Skin epidermis (tissue), 12 donors: ENCODE measurements around the gene PCDHGA10.
"Not testable (repeated sequence)": the region's sequence is repeated elsewhere in the genome, so short reads cannot be mapped to it uniquely, and the experiment has no call there.

Experiments used
- H3K27ac ChIP-seq, 21 experiments: fragments of 200-600 bp; sonication (generic) in 11 of 21; one replicate each; pipeline ENCODE4 v1.5.0; 2020; ENCODE audit warnings: mild to moderate bottlenecking in 3 of 21, inconsistent platforms in 2 of 21, moderate library complexity in 2 of 21
- H3K4me3 ChIP-seq, 7 experiments: fragments of 200-600 bp; sonication (generic) in 2 of 7; one replicate each; pipeline ENCODE4 v1.5.0; 2020; ENCODE audit warnings: inconsistent platforms in 2 of 7, mild to moderate bottlenecking in 2 of 7, moderate library complexity in 1 of 7

Gene PCDHGA10

GRCh38 chr5:141417494-141418172 lies 4.8 kb downstream of the PCDHGA10 start, which contains the start of gene PCDHGB7:
Gene PCDHGB7 (plus strand): TSS chr5:141417677. CDS start chr5:141417860, 183 bp downstream.
- Histone ChIP-seq H3K4me3 (peak within 1 kb of the TSS; percentile 16 to 37 (median 25)), H3K27ac (peak within 1 kb of the TSS in 1 of 21 experiments; percentile 12)

DNA sequence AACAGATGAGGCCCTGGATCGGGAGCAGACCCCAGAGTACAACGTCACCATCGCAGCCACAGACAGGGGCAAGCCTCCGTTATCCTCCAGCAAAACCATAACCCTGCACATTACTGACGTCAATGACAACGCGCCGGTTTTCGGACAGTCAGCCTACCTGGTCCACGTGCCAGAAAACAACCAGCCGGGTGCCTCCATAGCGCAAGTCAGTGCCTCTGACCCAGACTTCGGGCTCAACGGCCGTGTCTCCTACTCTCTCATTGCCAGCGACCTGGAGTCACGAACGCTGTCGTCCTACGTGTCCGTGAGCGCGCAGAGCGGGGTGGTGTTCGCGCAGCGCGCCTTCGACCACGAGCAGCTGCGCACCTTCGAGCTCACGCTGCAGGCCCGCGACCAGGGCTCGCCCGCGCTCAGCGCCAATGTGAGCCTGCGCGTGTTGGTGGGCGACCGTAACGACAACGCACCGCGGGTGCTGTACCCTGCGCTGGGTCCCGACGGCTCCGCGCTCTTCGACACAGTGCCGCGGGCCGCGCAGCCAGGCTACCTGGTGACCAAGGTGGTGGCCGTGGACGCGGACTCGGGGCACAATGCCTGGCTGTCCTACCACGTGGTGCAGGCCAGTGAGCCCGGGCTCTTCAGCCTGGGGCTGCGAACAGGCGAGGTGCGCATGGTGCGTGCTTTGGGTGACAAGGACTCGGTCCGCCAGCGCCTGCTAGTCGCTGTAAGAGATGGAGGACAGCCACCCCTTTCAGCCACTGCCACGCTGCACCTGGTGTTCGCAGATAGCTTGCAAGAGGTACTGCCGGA lies 6.5 kb downstream of the PCDHGA10 start:
- Histone ChIP-seq H3K27ac (no peak overlapping the region), H3K4me3 (no peak overlapping the region)

GRCh38 chr5:141420855-141421488 lies 8.2 kb downstream of the PCDHGA10 start, which contains the start of gene PCDHGA11:
Gene PCDHGA11 (plus strand): TSS chr5:141421051. CDS start chr5:141421228, 177 bp downstream.
- Histone ChIP-seq H3K4me3 (peak within 1 kb of the TSS in 4 of 7 experiments; percentile 11 to 32 (median 28)), H3K27ac (no peak within 1 kb of the TSS)

DNA sequence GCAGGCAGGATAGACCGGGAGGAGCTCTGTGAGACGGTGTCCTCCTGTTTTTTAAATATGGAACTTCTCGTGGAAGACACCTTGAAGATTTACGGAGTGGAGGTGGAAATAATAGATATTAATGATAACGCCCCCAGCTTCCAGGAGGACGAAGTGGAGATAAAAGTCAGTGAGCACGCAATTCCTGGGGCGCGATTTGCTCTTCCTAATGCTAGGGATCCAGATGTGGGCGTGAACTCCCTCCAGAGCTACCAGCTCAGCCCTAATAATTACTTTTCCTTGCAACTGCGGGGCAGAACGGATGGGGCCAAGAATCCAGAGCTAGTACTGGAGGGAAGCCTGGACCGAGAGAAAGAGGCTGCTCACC lies 8.7 kb downstream of the PCDHGA10 start:
- peak overlapping the region in 3 of 7 experiments; percentile 11 to 32 (median 32) for H3K4me3 ChIP-seq
- H3K27ac ChIP-seq = no peak overlapping the region

DNA sequence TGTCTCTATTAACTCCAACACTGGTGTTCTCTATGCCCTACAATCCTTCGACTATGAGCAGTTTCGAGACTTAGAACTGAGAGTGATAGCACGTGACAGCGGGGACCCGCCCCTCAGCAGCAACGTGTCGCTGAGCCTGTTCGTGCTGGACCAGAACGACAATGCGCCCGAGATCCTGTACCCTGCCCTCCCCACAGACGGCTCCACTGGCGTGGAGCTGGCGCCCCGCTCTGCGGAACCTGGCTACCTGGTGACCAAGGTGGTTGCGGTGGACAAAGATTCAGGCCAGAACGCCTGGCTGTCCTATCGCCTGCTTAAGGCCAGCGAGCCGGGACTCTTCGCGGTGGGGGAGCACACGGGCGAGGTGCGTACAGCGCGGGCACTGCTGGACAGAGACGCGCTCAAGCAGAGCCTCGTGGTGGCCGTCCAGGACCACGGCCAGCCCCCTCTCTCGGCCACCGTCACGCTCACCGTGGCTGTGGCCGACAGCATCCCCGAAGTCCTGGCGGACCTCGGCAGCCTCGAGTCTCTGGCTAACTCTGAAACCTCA lies 10.0 kb downstream of the PCDHGA10 start:
- H3K27ac ChIP-seq = no peak overlapping the region
- no peak overlapping the region for H3K4me3 ChIP-seq

- H3K27ac ChIP-seq = no peak overlapping the region
- no peak overlapping the region for H3K4me3 ChIP-seq
Observed at GRCh38 chr5:141427783-141428426, 15.1 kb downstream of the PCDHGA10 start.

DNA sequence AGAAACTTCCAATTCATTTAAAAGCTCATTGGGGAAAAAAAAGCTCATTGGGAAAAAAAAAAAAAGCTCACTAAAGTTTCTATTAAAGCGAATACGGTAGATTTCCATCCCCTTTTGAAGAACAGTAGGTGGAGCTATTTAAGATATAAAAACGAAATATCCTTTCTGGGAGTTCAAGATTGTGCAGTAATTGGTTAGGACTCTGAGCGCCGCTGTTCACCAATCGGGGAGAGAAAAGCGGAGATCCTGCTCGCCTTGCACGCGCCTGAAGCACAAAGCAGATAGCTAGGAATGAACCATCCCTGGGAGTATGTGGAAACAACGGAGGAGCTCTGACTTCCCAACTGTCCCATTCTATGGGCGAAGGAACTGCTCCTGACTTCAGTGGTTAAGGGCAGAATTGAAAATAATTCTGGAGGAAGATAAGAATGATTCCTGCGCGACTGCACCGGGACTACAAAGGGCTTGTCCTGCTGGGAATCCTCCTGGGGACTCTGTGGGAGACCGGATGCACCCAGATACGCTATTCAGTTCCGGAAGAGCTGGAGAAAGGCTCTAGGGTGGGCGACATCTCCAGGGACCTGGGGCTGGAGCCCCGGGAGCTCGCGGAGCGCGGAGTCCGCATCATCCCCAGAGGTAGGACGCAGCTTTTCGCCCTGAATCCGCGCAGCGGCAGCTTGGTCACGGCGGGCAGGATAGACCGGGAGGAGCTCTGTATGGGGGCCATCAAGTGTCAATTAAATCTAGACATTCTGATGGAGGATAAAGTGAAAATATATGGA lies 17.7 kb downstream of the PCDHGA10 start, which contains the start of gene PCDHGA12:
Gene PCDHGA12 (plus strand): TSS at position 176 of the 782 bp plus-strand sequence. CDS start 253 bp downstream, at position 429.
- peak within 1 kb of the TSS in 3 of 7 experiments; percentile 6 to 15 (median 12) for H3K4me3 ChIP-seq
- no peak within 1 kb of the TSS for H3K27ac ChIP-seq

DNA sequence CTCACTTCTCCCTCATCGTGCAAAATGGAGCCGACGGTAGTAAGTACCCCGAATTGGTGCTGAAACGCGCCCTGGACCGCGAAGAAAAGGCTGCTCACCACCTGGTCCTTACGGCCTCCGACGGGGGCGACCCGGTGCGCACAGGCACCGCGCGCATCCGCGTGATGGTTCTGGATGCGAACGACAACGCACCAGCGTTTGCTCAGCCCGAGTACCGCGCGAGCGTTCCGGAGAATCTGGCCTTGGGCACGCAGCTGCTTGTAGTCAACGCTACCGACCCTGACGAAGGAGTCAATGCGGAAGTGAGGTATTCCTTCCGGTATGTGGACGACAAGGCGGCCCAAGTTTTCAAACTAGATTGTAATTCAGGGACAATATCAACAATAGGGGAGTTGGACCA lies 18.5 kb downstream of the PCDHGA10 start:
- H3K4me3 ChIP-seq = peak overlapping the region in 3 of 7 experiments; percentile 6 to 15 (median 12)
- H3K27ac ChIP-seq = no peak overlapping the region

- not testable (repeated sequence) for H3K27ac ChIP-seq, H3K4me3 ChIP-seq
Observed at GRCh38 chr5:141432308-141432707, 19.5 kb downstream of the PCDHGA10 start.

DNA sequence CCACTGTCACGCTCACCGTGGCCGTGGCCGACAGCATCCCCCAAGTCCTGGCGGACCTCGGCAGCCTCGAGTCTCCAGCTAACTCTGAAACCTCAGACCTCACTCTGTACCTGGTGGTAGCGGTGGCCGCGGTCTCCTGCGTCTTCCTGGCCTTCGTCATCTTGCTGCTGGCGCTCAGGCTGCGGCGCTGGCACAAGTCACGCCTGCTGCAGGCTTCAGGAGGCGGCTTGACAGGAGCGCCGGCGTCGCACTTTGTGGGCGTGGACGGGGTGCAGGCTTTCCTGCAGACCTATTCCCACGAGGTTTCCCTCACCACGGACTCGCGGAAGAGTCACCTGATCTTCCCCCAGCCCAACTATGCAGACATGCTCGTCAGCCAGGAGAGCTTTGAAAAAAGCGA lies 19.9 kb downstream of the PCDHGA10 start:
- H3K27ac ChIP-seq, H3K4me3 ChIP-seq: not testable (repeated sequence)

GRCh38 chr5:141434006-141434405 lies 21.2 kb downstream of the PCDHGA10 start:
- no peak overlapping the region for H3K27ac ChIP-seq

GRCh38 chr5:141437221-141437620 lies 24.4 kb downstream of the PCDHGA10 start:
- no peak overlapping the region for H3K27ac ChIP-seq

More at GRCh38 chr5:141434006-141434405, 21.2 kb downstream of the PCDHGA10 start:
- no peak overlapping the region for H3K4me3 ChIP-seq

DNA sequence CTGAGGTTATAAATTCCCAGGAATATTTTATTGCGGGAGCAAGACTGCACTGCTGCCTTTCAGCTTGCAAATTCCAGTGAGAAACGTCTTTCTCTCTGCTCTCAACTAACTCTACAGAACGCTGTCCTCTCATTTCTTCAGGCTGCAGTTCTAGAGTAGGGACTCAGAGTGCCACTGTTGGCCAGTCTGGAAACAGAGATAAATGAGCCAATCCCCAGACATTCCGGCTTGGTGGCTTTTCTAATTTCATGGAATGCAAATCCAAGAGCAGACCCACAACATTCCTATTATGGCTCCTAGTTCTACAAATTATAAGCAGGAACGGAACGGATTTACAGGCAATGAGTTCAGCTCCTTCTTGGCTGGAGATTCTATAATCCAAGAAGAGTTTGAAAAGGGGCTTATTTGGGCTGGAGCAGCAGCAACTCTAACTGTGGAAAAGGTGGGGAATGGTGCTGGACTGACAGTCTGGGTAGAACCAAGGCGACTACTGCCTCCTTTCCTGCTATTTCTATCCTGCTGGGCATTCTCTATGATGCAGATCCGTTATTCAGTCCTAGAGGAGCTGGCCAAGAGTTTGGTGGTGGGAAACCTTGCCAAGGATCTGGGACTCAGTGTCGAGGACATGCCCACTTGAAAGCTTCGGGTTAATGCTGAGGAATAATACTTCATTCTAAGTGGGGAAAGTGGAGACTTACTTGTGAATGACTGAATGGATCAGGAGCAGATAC lies 26.8 kb downstream of the PCDHGA10 start:
- no peak overlapping the region for H3K27ac ChIP-seq

More at GRCh38 chr5:141437221-141437620, 24.4 kb downstream of the PCDHGA10 start:
- no peak overlapping the region for H3K4me3 ChIP-seq

DNA sequence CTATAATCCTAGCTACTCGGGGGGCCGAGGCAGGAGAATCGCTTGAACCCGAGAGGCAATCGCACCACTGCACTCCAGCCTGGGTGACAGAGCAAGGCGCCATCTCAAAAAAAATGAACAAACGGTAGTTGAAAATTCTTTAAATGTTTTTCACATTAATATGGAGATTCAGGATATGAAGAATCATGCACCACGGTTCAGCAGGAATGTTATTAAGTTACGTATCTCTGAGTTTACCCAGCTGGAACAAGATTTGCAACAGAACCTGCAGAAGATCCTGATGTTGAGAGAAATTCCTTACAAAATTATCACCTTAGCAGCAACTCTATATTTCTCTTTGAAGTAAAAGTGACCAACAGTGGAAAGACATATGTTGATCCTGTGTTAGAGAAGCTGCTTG lies 27.6 kb downstream of the PCDHGA10 start:
- Histone ChIP-seq H3K4me3 (no peak overlapping the region), H3K27ac (no peak overlapping the region)

More for the DNA sequence above, 26.8 kb downstream of the PCDHGA10 start:
- no peak overlapping the region for H3K4me3 ChIP-seq

DNA sequence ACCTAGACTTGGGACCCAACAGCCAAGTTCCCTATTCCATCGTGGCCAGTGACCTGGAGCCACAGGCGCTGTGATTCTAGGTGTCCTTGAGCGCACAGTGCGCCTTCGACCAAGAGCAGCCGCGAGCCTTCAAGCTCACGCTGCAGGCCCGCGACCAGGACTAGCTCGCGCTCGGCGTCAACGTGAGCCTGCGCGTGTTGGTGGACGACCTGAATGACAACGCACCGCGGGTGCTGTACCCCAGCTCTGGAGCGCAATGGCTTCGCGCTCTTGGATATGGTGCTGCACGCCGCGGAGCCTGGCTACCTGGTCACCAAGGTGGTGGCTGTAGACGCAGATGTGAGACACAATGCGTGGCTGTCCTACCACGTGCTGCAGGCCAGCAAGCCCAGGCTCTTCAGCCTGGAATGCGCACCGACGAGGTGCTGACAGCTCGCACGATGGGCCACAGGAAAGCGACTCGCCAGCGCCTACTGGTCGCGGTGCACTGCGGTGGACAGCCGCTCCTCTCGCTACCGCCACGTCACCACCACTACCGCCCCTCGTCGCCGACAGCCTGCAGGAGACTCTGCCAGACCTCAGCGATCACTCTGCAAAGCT lies 28.9 kb downstream of the PCDHGA10 start:
- H3K27ac ChIP-seq = no peak overlapping the region
- no peak overlapping the region for H3K4me3 ChIP-seq

- Histone ChIP-seq H3K4me3 (no peak overlapping the region), H3K27ac (no peak overlapping the region)
Observed at GRCh38 chr5:141465351-141465750, 52.6 kb downstream of the PCDHGA10 start.
